PFSK-1 (cell line): ENCODE measurements around the gene TNPO3.

Experiments used
- FOXP2 ChIP-seq: optimal IDR thresholded peaks from 2 replicates; pipeline ENCODE3; 2011; ENCODE audit warnings: borderline replicate concordance, control low read depth, inconsistent platforms; ENCODE audit not compliant: insufficient read depth; ENCODE audit errors: extremely low read length, extremely low read depth
- POLR2AphosphoS5 ChIP-seq: IDR thresholded peaks from 2 replicates; pipeline ENCODE4 v1.6.1; 2012; ENCODE audit warnings: low read depth, mild to moderate bottlenecking, control low read depth, low read length, moderate library complexity
- REST ChIP-seq, 2 experiments: IDR thresholded peaks; 2 replicates each; pipeline versions ENCODE4 v1.6.1 to v1.8.0; 2011 to 2012; ENCODE audit warnings: low read depth in 2 of 2, low read length in 2 of 2, control low read depth in 1 of 2, inconsistent platforms in 1 of 2, mild to moderate bottlenecking in 1 of 2, moderate library complexity in 1 of 2; ENCODE audit not compliant: insufficient read depth in 1 of 2
- SIN3A ChIP-seq: IDR thresholded peaks from 2 replicates; pipeline ENCODE4 v1.6.1; 2012; ENCODE audit warnings: mild to moderate bottlenecking, low read length, moderate library complexity, borderline replicate concordance; ENCODE audit not compliant: insufficient read depth
- TAF1 ChIP-seq: IDR thresholded peaks from 2 replicates; pipeline ENCODE4 v1.6.1; 2012; ENCODE audit warnings: low read length, control low read depth, borderline replicate concordance; ENCODE audit not compliant: insufficient read depth

The TNPO3 gene

GRCh38 chr7:128945668-128946366 lies 109.1 kb downstream of the TNPO3 start:
- no peak for TF ChIP-seq TAF1
- TF ChIP-seq FOXP2: no peak
- no peak for TF ChIP-seq REST (IDR thresholded peaks at IDR 0.05; ENCODE audit: insufficient read depth in 1 of 2, low read depth in 2 of 2, low read length in 2 of 2)
- TF ChIP-seq POLR2AphosphoS5: no peak
- TF ChIP-seq SIN3A: no peak

GRCh38 chr7:128944487-128945236 lies 110.2 kb downstream of the TNPO3 start:
- TF ChIP-seq FOXP2: no peak
- TF ChIP-seq SIN3A: no peak
- TF ChIP-seq POLR2AphosphoS5: no peak
- TF ChIP-seq REST (IDR thresholded peaks at IDR 0.05; ENCODE audit: insufficient read depth in 1 of 2, low read depth in 2 of 2, low read length in 2 of 2): no peak
- TF ChIP-seq TAF1: no peak

- TF ChIP-seq FOXP2 (no peak), SIN3A (no peak)
Observed at GRCh38 chr7:128941946-128942526, 112.9 kb downstream of the TNPO3 start.

GRCh38 chr7:128941323-128941890 lies 113.5 kb downstream of the TNPO3 start:
- TF ChIP-seq TAF1: no peak
- TF ChIP-seq FOXP2: no peak
- no peak for TF ChIP-seq POLR2AphosphoS5
- TF ChIP-seq REST (IDR thresholded peaks at IDR 0.05; ENCODE audit: insufficient read depth in 1 of 2, low read depth in 2 of 2, low read length in 2 of 2): no peak

GRCh38 chr7:128940494-128941322 lies 114.2 kb downstream of the TNPO3 start:
- TF ChIP-seq REST (IDR thresholded peaks at IDR 0.05; ENCODE audit: insufficient read depth in 1 of 2, low read depth in 2 of 2, low read length in 2 of 2): no peak
- TF ChIP-seq FOXP2: no peak
- no peak for TF ChIP-seq SIN3A
- no peak for TF ChIP-seq POLR2AphosphoS5
- no peak for TF ChIP-seq TAF1
